Liver (tissue), 3 donors: ENCODE measurements around the gene LYRM9.

Source experiments
- CTCF ChIP-seq: fragments of 150-350 bp; IDR thresholded peaks from 2 replicates; pipeline ENCODE4 v1.5.1; 2017; ENCODE audit warnings: improper control_type of control experiment, low read depth, low read length; ENCODE audit not compliant: missing input control
- JUND ChIP-seq, 2 donors: IDR thresholded peaks; 2 replicates each; pipeline ENCODE4 v1.6.1; 2016; ENCODE audit warnings: antibody characterized with exemption in 2 of 2
- MAX ChIP-seq: IDR thresholded peaks from 2 replicates; pipeline ENCODE4 v1.6.1; 2016; ENCODE audit warnings: antibody characterized with exemption
- NR2F2 ChIP-seq: IDR thresholded peaks from 2 replicates; pipeline ENCODE4 v1.6.1; 2016; ENCODE audit warnings: antibody characterized with exemption
- SP1 ChIP-seq: IDR thresholded peaks from 2 replicates; pipeline ENCODE4 v1.6.1; 2018; ENCODE audit warnings: antibody characterized with exemption, mild to moderate bottlenecking
- donor health status: healthy.
- donor health status: healthy.

DNA sequence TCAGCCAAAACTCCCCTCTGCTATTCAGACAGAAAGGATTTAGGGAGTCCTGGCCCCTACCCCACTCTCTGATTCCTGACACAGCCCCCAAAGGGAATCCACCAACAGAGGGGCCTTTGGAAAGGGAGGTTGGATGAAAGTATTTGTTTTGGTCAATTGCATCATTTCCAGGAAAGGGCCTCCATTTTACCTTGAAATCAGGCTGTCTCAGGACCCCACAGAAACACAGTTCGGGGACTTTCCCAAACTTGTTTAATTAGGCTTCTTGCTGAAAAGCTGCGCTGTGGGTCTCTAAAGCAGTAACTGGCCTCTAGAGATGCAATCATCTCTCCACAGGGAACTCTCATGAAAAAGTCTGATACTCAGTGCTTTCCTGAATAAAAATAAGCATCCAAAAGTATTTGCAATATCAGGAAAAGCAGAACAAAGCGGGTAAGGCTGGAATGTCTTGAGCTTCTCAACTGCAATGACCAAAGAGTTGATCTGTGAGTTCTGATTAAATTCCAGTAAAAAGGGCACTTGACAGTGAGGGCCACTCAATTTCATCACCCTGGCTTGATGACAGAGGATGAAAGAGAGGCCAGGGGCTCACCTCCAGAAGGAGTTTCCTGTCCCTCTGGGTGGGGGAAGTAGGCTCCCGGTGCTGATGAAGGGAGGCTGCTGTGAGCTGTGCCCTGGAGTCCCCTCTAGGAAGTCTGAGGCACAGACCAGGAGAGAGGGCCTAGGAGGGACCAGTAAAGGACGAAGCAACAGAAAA lies 36.3 kb downstream of the LYRM9 start:
- TF ChIP-seq SP1 (no peak), CTCF (no peak), NR2F2 (no peak), MAX (no peak), JUND (IDR thresholded peaks at IDR 0.05) (no peak)
